GM12801 (cell line): ENCODE results near the gene NXT2.

Source experiments
- CTCF ChIP-seq: IDR thresholded peaks from one replicate; pipeline ENCODE4 v1.5.1; 2011; ENCODE audit warnings: control low read depth; ENCODE audit not compliant: insufficient read length; ENCODE audit errors: extremely low read depth

The NXT2 gene

GRCh38 chrX:109536439-109537323 is at the start of gene NXT2:
NXT2 (plus strand) TSS chrX:109536844; CDS start chrX:109537007, 163 bp downstream.
- TF ChIP-seq CTCF: no peak

- TF ChIP-seq CTCF: no peak
Measured at GRCh38 chrX:109487640-109488039, 49.0 kb upstream of the NXT2 start.

GRCh38 chrX:109489174-109489573 is 47.5 kb upstream of the NXT2 start:
- no peak for TF ChIP-seq CTCF

GRCh38 chrX:109498434-109498833 is 38.2 kb upstream of the NXT2 start:
- no peak for TF ChIP-seq CTCF

- TF ChIP-seq CTCF: no peak
Measured at GRCh38 chrX:109501176-109501575, 35.5 kb upstream of the NXT2 start.

- TF ChIP-seq CTCF: no peak
Measured at GRCh38 chrX:109508915-109509314, 27.7 kb upstream of the NXT2 start.

GRCh38 chrX:109511113-109511512 is 25.5 kb upstream of the NXT2 start:
- TF ChIP-seq CTCF: no peak
